OCI-LY3 (cell line): Measurements from ENCODE around the gene RRP1B.

Source experiments
- H2AFZ ChIP-seq: fragments of 200-600, 300-600 bp; shearing (Covaris generic); 2 replicates; pipeline ENCODE4 v1.6.0; 2014; ENCODE audit warnings: antibody characterized with exemption, low read depth, low read length
- H3K27ac ChIP-seq: fragments of 200-600, 300-600 bp; sonication (generic); 2 replicates; pipeline ENCODE4 v1.5.1; 2014; ENCODE audit warnings: mild to moderate bottlenecking, low read length, moderate library complexity, mixed read lengths
- H3K27me3 ChIP-seq: fragments of 200-600, 300-600 bp; sonication (generic); 2 replicates; pipeline ENCODE4 v1.6.1; 2014; ENCODE audit warnings: low read depth, low read length, mixed read lengths
- H3K36me3 ChIP-seq: fragments of 200-600, 300-600 bp; sonication (generic); replicated peaks from 2 replicates; pipeline ENCODE3; 2014; ENCODE audit warnings: low read depth, low read length, mixed read lengths
- H3K4me1 ChIP-seq: fragments of 300-600, 200-600 bp; sonication (generic); 2 replicates; pipeline ENCODE4 v1.6.1; 2014; ENCODE audit warnings: low read length, mixed read lengths
- H3K4me2 ChIP-seq: fragments of 200-600, 300-600 bp; sonication (generic); 2 replicates; pipeline ENCODE4 v1.6.1; 2014; ENCODE audit warnings: low read length, mixed read lengths
- H3K4me3 ChIP-seq: fragments of 300-600, 200-600 bp; sonication (generic); 2 replicates; pipeline ENCODE4 v1.5.1; 2014; ENCODE audit warnings: antibody characterized with exemption, mild to moderate bottlenecking, low read length, moderate library complexity
- H3K79me2 ChIP-seq: fragments of 300-600, 200-600 bp; shearing (Covaris generic); 2 replicates; pipeline ENCODE4 v1.6.1; 2014; ENCODE audit warnings: mild to moderate bottlenecking, low read length, mixed read lengths
- H3K9ac ChIP-seq: fragments of 300-600, 200-600 bp; shearing (Covaris generic); 2 replicates; pipeline ENCODE4 v1.6.0; 2014; ENCODE audit warnings: mild to moderate bottlenecking, low read length, moderate library complexity
- H3K9me3 ChIP-seq: fragments of 200-600, 300-600 bp; shearing (Covaris generic); 2 replicates; pipeline ENCODE4 v1.6.1; 2014; ENCODE audit warnings: low read length, mixed read lengths; ENCODE audit not compliant: insufficient read depth
- H4K20me1 ChIP-seq: fragments of 200-600, 300-600 bp; sonication (generic); 2 replicates; pipeline ENCODE4 v1.6.1; 2016; ENCODE audit warnings: low read length, mixed read lengths; ENCODE audit not compliant: insufficient read depth
- EZH2phosphoT487 ChIP-seq: fragments of 200-600 bp; shearing (Covaris generic); IDR thresholded peaks from 2 replicates; pipeline ENCODE4 v1.6.1; 2018; ENCODE audit warnings: antibody characterized with exemption, mixed run types, low read depth
- TF ChIP-seq, protein P1 (sequence below): fragments of 200-600, 300-600 bp; sonication (generic); IDR thresholded peaks from 2 replicates; pipeline ENCODE4 v1.5.1; 2014; ENCODE audit warnings: antibody characterized with exemption, low read length, low read depth

The RRP1B gene

DNA sequence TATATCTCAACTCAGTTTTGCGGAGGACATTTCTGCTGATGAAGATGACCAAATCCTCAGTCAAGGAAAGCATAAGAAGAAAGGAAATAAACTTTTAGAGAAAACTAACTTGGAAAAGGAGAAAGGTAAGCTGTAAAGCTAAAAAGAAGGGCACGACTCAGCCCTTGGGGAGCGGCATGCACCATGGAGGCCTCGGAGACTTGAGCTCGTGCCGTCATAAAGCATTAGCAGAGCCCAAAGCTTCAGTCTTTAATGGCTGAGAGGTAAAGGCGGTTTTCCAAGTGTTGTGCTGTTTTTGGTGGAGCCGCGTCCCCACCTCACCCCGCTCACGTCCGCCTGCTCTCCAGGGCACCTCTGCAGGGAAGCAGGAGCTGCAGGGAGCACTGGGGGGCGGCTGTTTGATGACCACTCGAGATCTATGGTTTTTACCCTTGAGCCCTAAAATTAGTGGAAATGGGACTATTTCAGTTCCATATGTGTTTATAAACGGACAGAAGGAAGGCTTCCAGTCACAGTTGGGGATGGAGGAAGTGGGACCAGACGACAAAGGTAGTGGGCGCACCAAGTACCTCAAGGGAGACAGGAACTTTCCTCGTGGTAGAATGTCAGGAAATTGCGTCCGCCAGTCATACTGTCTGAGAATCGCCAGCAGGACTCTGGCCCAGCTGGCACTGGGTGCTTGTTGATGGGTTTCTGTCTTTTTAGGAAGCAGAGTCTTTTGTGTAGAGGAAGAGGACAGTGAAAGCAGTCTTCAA, 27.6 kb downstream of the RRP1B start:
- TF ChIP-seq, protein P1, sequence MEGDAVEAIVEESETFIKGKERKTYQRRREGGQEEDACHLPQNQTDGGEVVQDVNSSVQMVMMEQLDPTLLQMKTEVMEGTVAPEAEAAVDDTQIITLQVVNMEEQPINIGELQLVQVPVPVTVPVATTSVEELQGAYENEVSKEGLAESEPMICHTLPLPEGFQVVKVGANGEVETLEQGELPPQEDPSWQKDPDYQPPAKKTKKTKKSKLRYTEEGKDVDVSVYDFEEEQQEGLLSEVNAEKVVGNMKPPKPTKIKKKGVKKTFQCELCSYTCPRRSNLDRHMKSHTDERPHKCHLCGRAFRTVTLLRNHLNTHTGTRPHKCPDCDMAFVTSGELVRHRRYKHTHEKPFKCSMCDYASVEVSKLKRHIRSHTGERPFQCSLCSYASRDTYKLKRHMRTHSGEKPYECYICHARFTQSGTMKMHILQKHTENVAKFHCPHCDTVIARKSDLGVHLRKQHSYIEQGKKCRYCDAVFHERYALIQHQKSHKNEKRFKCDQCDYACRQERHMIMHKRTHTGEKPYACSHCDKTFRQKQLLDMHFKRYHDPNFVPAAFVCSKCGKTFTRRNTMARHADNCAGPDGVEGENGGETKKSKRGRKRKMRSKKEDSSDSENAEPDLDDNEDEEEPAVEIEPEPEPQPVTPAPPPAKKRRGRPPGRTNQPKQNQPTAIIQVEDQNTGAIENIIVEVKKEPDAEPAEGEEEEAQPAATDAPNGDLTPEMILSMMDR = no peak
- no peak for TF ChIP-seq EZH2phosphoT487
- Histone ChIP-seq H3K27ac (no peak overlapping the region), H3K9ac (no peak overlapping the region), H3K36me3 (peaks cover 46% of the 10 kb centered on the region), H3K4me3 (no peak overlapping the region), H2AFZ (no peak overlapping the region), H3K27me3 (no peaks in the 10 kb centered on the region), H4K20me1 (no peaks in the 10 kb centered on the region), H3K9me3 (no peaks in the 10 kb centered on the region), H3K4me2 (no peak overlapping the region), H3K4me1 (no peaks in the 10 kb centered on the region), H3K79me2 (no peaks in the 10 kb centered on the region)

DNA sequence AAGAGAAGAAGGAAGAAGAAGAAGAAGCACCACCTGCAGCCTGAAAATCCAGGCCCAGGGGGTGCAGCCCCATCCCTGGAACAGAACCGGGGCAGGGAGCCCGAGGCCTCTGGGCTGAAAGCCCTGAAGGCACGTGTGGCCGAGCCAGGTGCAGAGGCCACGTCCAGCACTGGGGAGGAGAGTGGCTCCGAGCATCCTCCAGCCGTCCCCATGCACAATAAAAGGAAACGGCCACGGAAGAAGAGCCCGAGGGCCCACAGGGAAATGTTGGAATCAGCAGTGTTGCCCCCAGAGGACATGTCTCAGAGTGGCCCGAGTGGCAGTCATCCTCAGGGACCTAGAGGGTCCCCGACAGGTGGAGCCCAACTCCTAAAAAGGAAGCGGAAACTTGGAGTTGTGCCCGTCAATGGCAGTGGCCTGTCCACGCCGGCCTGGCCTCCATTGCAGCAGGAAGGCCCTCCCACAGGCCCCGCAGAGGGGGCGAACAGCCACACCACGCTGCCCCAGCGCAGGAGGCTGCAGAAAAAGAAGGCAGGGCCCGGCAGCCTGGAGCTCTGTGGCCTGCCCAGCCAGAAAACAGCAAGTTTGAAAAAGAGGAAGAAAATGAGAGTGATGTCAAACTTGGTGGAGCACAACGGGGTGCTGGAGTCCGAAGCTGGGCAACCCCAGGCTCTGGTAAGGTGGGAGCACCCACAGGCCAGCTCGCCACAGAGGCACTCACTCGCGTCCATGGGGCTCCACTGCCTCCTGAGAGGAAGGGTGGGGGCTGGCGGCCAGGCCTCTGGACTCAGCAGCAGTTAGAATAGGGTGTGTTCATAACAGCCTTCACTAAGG, 28.4 kb downstream of the RRP1B start:
- no peaks in the 10 kb centered on the region for H3K27me3 ChIP-seq
- H3K4me3 ChIP-seq = no peak overlapping the region
- no peak overlapping the region for H2AFZ ChIP-seq
- no peaks in the 10 kb centered on the region for H3K79me2 ChIP-seq
- no peaks in the 10 kb centered on the region for H4K20me1 ChIP-seq
- H3K4me1 ChIP-seq = no peaks in the 10 kb centered on the region
- peaks cover 42% of the 10 kb centered on the region for H3K36me3 ChIP-seq
- no peaks in the 10 kb centered on the region for H3K9me3 ChIP-seq
- no peak overlapping the region for H3K9ac ChIP-seq
- TF ChIP-seq, protein P1 = no peak
- no peak for TF ChIP-seq EZH2phosphoT487
- no peak overlapping the region for H3K27ac ChIP-seq
- no peak overlapping the region for H3K4me2 ChIP-seq

DNA sequence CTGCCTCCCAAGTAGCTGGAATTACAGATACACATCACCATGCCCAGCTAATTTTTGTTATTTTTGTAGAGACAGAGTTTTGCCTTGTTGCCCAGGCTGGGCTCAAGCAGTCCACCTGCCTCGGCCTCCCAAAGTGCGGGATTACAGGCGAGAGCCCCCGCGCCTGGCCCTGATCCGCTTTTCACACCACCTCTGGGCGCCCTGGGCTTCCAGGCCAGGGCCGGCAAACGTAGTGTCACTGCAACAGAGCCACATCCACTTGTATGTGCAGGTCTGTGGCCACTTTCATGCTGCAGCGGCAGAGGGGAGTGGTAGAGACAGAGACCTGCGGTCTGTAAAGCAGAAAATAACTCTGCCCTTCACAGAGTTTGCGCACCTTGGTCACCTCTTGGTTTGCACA, 29.5 kb downstream of the RRP1B start:
- Histone ChIP-seq H3K9me3 (no peaks in the 10 kb centered on the region), H3K4me1 (no peaks in the 10 kb centered on the region), H3K4me3 (no peak overlapping the region), H3K27ac (no peak overlapping the region), H4K20me1 (no peaks in the 10 kb centered on the region), H3K4me2 (no peak overlapping the region), H2AFZ (no peak overlapping the region), H3K36me3 (peaks cover 42% of the 10 kb centered on the region), H3K79me2 (no peaks in the 10 kb centered on the region), H3K27me3 (no peaks in the 10 kb centered on the region), H3K9ac (no peak overlapping the region)
- TF ChIP-seq EZH2phosphoT487 = no peak
- TF ChIP-seq, protein P1 = no peak

DNA sequence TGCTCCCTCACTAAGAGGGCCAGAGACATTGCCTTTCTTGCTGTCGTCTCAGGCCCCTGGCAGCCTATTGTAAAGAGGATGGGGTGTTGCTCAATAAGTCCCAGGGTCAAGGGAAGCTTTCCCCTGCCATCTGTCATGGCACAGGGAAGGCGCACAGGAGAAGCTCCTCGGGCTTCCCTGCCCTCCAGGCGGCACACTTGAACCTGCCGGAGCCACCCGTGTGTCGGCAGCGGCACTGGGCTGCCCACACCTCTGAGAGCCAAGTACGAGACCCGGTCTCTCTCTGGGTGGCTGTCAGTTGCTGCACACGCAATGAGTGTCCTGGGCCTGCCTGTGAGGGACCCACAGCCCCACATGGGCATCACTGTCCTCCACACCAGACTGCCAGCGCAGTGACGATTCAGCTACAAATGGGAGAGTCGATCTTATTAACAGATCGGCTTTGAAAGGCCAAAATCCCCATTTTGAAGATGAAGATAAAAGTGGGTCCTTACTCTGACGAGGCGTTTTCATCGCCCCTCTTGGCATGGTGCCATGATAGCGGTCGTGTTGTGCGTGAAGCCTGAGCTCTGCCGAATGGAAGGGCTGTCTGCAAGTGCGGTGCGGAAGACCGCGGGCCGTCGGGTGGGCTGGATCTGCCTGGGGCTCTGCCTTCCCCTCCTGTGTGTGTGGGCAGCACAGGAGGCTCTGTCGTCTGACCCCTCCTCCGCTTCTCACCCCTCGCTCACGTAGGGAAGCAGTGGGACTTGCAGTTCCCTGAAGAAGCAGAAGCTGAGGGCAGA, 30.4 kb downstream of the RRP1B start:
- Histone ChIP-seq H3K4me1 (no peaks in the 10 kb centered on the region), H3K27me3 (no peaks in the 10 kb centered on the region), H3K36me3 (peaks cover 38% of the 10 kb centered on the region), H3K9me3 (no peaks in the 10 kb centered on the region), H4K20me1 (no peaks in the 10 kb centered on the region), H3K4me3 (no peak overlapping the region), H2AFZ (no peak overlapping the region), H3K4me2 (no peak overlapping the region), H3K9ac (no peak overlapping the region), H3K79me2 (no peaks in the 10 kb centered on the region), H3K27ac (no peak overlapping the region)
- TF ChIP-seq EZH2phosphoT487 = no peak
- TF ChIP-seq, protein P1 = no peak
